Adrenal gland (tissue), 5 donors: ENCODE results near the gene HIVEP3.

Experiments used
- POLR2A ChIP-seq, 2 donors: fragments of 450-650 bp; IDR thresholded peaks; one replicate each; pipeline ENCODE4 v1.6.1; 2017; ENCODE audit warnings: antibody characterized with exemption in 2 of 2, mild to moderate bottlenecking in 2 of 2, moderate library complexity in 1 of 2
- TF ChIP-seq, protein P1 (sequence below), 6 experiments: fragments of 450-650 bp in 4 of 6; fragments of 200-600 bp in 2 of 6; sonication (generic) in 1 of 6; IDR thresholded peaks; 1 replicate in 5 of 6; 2 replicates in 1 of 6; pipeline versions ENCODE4 v1.5.1 to v1.8.0; 2016 to 2021; ENCODE audit warnings: antibody characterized with exemption in 6 of 6, mild to moderate bottlenecking in 2 of 6, moderate library complexity in 1 of 6
- donor health status: DM: no; HTN: no; CAD: no.

GRCh38 chr1:41964400-41964799 is 45.7 kb upstream of the HIVEP3 start:
- TF ChIP-seq, protein P1, sequence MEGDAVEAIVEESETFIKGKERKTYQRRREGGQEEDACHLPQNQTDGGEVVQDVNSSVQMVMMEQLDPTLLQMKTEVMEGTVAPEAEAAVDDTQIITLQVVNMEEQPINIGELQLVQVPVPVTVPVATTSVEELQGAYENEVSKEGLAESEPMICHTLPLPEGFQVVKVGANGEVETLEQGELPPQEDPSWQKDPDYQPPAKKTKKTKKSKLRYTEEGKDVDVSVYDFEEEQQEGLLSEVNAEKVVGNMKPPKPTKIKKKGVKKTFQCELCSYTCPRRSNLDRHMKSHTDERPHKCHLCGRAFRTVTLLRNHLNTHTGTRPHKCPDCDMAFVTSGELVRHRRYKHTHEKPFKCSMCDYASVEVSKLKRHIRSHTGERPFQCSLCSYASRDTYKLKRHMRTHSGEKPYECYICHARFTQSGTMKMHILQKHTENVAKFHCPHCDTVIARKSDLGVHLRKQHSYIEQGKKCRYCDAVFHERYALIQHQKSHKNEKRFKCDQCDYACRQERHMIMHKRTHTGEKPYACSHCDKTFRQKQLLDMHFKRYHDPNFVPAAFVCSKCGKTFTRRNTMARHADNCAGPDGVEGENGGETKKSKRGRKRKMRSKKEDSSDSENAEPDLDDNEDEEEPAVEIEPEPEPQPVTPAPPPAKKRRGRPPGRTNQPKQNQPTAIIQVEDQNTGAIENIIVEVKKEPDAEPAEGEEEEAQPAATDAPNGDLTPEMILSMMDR (IDR thresholded peaks at IDR 0.05), result no peak
- no peak for TF ChIP-seq POLR2A (IDR thresholded peaks at IDR 0.05)
